ENCODE measurements around the gene STRA6. TPM values are rescaled to one million over a fixed set of nuclear protein-coding genes. Genes with fewer than 3 reads are reported as not detected.
A peak's percentile ranks its signal among the peaks of the same experiment; 100 is the strongest.

Gene STRA6
- polyA plus RNA-seq, 2 of the 4 experiments (the other 2 are of a cell fraction), result 35.0 to 70.2 TPM

DNA sequence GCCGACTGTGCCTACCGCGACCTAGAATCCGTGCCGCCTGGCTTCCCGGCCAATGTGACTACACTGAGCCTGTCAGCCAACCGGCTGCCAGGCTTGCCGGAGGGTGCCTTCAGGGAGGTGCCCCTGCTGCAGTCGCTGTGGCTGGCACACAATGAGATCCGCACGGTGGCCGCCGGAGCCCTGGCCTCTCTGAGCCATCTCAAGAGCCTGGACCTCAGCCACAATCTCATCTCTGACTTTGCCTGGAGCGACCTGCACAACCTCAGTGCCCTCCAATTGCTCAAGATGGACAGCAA, 27.7 kb downstream of the STRA6 start:
- no peak overlapping the region for H3K4me3 ChIP-seq

DNA sequence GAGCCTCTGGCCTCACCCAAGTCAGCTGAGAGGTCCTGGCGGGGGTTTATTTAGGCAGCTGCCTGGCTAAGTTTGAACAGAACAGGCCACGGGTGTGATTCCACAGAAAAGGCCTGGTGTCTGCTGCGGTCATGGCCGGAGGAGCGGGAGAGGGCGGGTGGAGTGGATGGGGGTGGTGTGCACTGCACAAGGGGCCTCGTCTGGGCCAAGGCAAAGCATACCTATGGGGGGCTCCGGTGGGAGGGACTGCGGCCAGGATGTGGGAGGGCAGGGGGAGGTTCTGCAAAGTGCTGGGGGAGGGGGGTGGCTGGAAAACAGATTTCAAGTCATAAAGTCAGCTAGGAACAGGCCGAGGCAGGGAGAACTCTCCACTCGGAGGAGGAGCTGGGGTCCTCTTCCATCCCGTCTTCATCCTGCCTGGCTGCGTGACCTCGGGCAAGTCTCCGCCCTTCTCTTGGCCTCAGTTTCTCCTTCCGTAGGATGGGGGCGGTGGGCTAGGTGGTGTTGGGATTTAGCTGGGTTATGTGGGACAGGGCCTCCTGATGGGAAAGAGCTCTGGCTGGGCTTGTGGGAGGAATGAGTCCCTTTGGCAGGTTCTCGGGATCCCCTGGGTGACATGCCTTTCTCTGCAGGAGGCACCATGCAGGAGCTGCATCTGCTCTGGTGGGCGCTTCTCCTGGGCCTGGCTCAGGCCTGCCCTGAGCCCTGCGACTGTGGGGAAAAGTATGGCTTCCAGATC, 28.2 kb downstream of the STRA6 start:
- H3K4me1 ChIP-seq, result peaks cover 47% of the 10 kb centered on the region
- ChIA-PET POLR2A (interaction anchor here (0.9 to 1.4 kb wide), 3 partner anchors 28 to 133 kb away, joined by 3 to 4 read pairs (median 3); partner anchors contain the start of genes ISLR2 and STRA6), CTCF (interaction anchor here (0.9 to 1.8 kb wide), 5 partner anchors 17 to 148 kb away, joined by 3 to 5 read pairs (median 3); partner anchors contain the start of gene STRA6)
- no peak overlapping the region for H3K4me2 ChIP-seq
- no peak; a peak in 1 of 6 replicates for ATAC-seq
- no peaks in the 10 kb centered on the region for H3K9me3 ChIP-seq
- FAIRE-seq, result no peak
- no peak overlapping the region for H3K4me3 ChIP-seq
- TF ChIP-seq ZFP36 (IDR thresholded peaks at IDR 0.05; ENCODE audit: borderline replicate concordance, partially characterized antibody) (no peak), RCOR1 (IDR thresholded peaks at IDR 0.05; ENCODE audit: low read depth, low read length) (no peak), ZSCAN20 (CRISPR knock-in tag; IDR thresholded peaks at IDR 0.05) (no peak), RNF2 (IDR thresholded peaks at IDR 0.05; ENCODE audit: borderline replicate concordance, low read depth) (no peak), HEYL (CRISPR knock-in tag; IDR thresholded peaks at IDR 0.05) (no peak), ATOH8 (CRISPR knock-in tag; IDR thresholded peaks at IDR 0.05; ENCODE audit: low read depth) (no peak), TP53 (CRISPR knock-in tag; IDR thresholded peaks at IDR 0.05) (no peak), EP300 (IDR thresholded peaks at IDR 0.05) (no peak), EHF (CRISPR knock-in tag; IDR thresholded peaks at IDR 0.05) (no peak), ESRRA (IDR thresholded peaks at IDR 0.05; ENCODE audit: borderline replicate concordance, low read length) (no peak), HOXA7 (CRISPR knock-in tag; IDR thresholded peaks at IDR 0.05) (no peak), MYC (IDR thresholded peaks at IDR 0.05; ENCODE audit: borderline replicate concordance, low read length) (no peak), GATA3 (IDR thresholded peaks at IDR 0.05; ENCODE audit: borderline replicate concordance) (no peak), KDM1A (IDR thresholded peaks at IDR 0.05; ENCODE audit: low read depth) (no peak)
- TF ChIP-seq, protein P1, sequence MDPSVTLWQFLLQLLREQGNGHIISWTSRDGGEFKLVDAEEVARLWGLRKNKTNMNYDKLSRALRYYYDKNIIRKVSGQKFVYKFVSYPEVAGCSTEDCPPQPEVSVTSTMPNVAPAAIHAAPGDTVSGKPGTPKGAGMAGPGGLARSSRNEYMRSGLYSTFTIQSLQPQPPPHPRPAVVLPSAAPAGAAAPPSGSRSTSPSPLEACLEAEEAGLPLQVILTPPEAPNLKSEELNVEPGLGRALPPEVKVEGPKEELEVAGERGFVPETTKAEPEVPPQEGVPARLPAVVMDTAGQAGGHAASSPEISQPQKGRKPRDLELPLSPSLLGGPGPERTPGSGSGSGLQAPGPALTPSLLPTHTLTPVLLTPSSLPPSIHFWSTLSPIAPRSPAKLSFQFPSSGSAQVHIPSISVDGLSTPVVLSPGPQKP (IDR thresholded peaks at IDR 0.05; ENCODE audit: low read depth, low read length), result no peak
- TF ChIP-seq, protein P2, sequence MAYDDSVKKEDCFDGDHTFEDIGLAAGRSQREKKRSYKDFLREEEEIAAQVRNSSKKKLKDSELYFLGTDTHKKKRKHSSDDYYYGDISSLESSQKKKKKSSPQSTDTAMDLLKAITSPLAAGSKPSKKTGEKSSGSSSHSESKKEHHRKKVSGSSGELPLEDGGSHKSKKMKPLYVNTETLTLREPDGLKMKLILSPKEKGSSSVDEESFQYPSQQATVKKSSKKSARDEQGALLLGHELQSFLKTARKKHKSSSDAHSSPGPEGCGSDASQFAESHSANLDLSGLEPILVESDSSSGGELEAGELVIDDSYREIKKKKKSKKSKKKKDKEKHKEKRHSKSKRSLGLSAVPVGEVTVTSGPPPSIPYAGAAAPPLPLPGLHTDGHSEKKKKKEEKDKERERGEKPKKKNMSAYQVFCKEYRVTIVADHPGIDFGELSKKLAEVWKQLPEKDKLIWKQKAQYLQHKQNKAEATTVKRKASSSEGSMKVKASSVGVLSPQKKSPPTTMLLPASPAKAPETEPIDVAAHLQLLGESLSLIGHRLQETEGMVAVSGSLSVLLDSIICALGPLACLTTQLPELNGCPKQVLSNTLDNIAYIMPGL (CRISPR knock-in tag; IDR thresholded peaks at IDR 0.05; ENCODE audit: borderline replicate concordance), result no peak
- TF ChIP-seq, protein P3, sequence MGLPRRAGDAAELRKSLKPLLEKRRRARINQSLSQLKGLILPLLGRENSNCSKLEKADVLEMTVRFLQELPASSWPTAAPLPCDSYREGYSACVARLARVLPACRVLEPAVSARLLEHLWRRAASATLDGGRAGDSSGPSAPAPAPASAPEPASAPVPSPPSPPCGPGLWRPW (IDR thresholded peaks at IDR 0.05), result no peak
- no peak for DNase-seq (ENCODE audit: low read depth in 1 of 2, low spot score in 1 of 2)
- H3K27ac ChIP-seq, result peak overlapping the region in 1 of 2 experiments; percentile 79; a peak in 3 of 6 replicates
- 87% methylated on average over 12 of the region's 20 CpGs for WGBS (ENCODE audit: missing lambda C conversion rate)

More for the DNA sequence above, 27.7 kb downstream of the STRA6 start:
- Histone ChIP-seq H3K27ac (peak overlapping the region in 1 of 2 experiments; percentile 79; a peak in 3 of 6 replicates), H3K9me3 (no peaks in the 10 kb centered on the region), H3K4me1 (peaks cover 52% of the 10 kb centered on the region), H3K4me2 (no peak overlapping the region)
- TF ChIP-seq ZSCAN20 (CRISPR knock-in tag; IDR thresholded peaks at IDR 0.05) (no peak), FOSL2 (IDR thresholded peaks at IDR 0.05) (no peak), FOSL2 (CRISPR knock-in tag; IDR thresholded peaks at IDR 0.05) (no peak), BHLHE40 (IDR thresholded peaks at IDR 0.05; ENCODE audit: low read depth, low read length) (no peak), E2F6 (IDR thresholded peaks at IDR 0.05; ENCODE audit: borderline replicate concordance, low read depth) (no peak), RARB (CRISPR knock-in tag; IDR thresholded peaks at IDR 0.05) (no peak), ESRRA (IDR thresholded peaks at IDR 0.05; ENCODE audit: borderline replicate concordance, low read length) (no peak), HDAC2 (IDR thresholded peaks at IDR 0.05) (no peak), NR3C1 (IDR thresholded peaks at IDR 0.05) (no peak), RAD21 (conservative IDR thresholded peaks at IDR 0.05 in 1 of 2, IDR thresholded peaks at IDR 0.05 in 1 of 2) (no peak), RCOR1 (IDR thresholded peaks at IDR 0.05; ENCODE audit: low read depth, low read length) (no peak), MAZ (IDR thresholded peaks at IDR 0.05; ENCODE audit: borderline replicate concordance, low read depth, low read length) (no peak), TP53 (CRISPR knock-in tag; IDR thresholded peaks at IDR 0.05) (no peak), NFE2L2 (conservative IDR thresholded peaks at IDR 0.05; ENCODE audit: low read length) (no peak), ATOH8 (CRISPR knock-in tag; IDR thresholded peaks at IDR 0.05; ENCODE audit: low read depth) (no peak)
- WGBS (ENCODE audit: missing lambda C conversion rate), result 87% methylated on average over 3 of the region's 14 CpGs
- ATAC-seq, result no peak
- DNase-seq (ENCODE audit: low read depth in 1 of 2, low spot score in 1 of 2), result no peak
- no peak for FAIRE-seq
- POLR2A ChIA-PET, result interaction anchor here (1.2 to 1.4 kb wide), 2 partner anchors 28 to 133 kb away, joined by 3 read pairs; partner anchors contain the start of gene STRA6
- CTCF ChIA-PET, result interaction anchor here (0.9 to 1.3 kb wide), 4 partner anchors 17 to 134 kb away, joined by 3 to 4 read pairs (median 3); partner anchors contain the start of gene STRA6
